Measurements from ENCODE around the gene ZNHIT2. TPM values are rescaled to one million over a fixed set of nuclear protein-coding genes. Genes with fewer than 3 reads are reported as not detected.

Gene ZNHIT2
- total and polyA plus RNA-seq, 2 donors, result 2.6 to 19.8 TPM

GRCh38 chr11:65110354-65110861, 7.1 kb downstream of the ZNHIT2 start:
- Histone ChIP-seq H3K27ac (ENCODE audit: low read depth) (no peak overlapping the region), H3K4me3 (ENCODE audit: low read depth, low read length) (no peak overlapping the region), H3K36me3 (ENCODE audit: insufficient read depth) (peaks cover 7% of the 10 kb centered on the region), H3K4me1 (ENCODE audit: insufficient read depth) (no peaks in the 10 kb centered on the region)
- WGBS, result 11% methylated on average over 18 of the region's 18 CpGs
- DNase-seq (ENCODE audit: extremely low spot score), result no peak

- Histone ChIP-seq H3K4me1 (ENCODE audit: insufficient read depth) (no peaks in the 10 kb centered on the region), H3K36me3 (ENCODE audit: insufficient read depth) (peaks cover 7% of the 10 kb centered on the region), H3K4me3 (ENCODE audit: low read depth, low read length) (no peak overlapping the region), H3K27ac (ENCODE audit: low read depth) (no peak overlapping the region)
- 90% methylated on average over 36 of the region's 36 CpGs for WGBS
- DNase-seq (ENCODE audit: extremely low spot score), result no peak
Observed at GRCh38 chr11:65109231-65110198, 8.0 kb downstream of the ZNHIT2 start.

GRCh38 chr11:65108469-65109123, 8.9 kb downstream of the ZNHIT2 start:
- 94% methylated on average over 38 of the region's 38 CpGs for WGBS
- no peak for DNase-seq (ENCODE audit: extremely low spot score)
- no peaks in the 10 kb centered on the region for H3K4me1 ChIP-seq (ENCODE audit: insufficient read depth)
- peaks cover 7% of the 10 kb centered on the region for H3K36me3 ChIP-seq (ENCODE audit: insufficient read depth)
- H3K4me3 ChIP-seq (ENCODE audit: low read depth, low read length), result no peak overlapping the region
- no peak overlapping the region for H3K27ac ChIP-seq (ENCODE audit: low read depth)

GRCh38 chr11:65107751-65108468, 9.6 kb downstream of the ZNHIT2 start:
- Histone ChIP-seq H3K36me3 (ENCODE audit: insufficient read depth) (peaks cover 7% of the 10 kb centered on the region), H3K4me3 (ENCODE audit: low read depth, low read length) (no peak overlapping the region), H3K27ac (ENCODE audit: low read depth) (no peak overlapping the region), H3K4me1 (ENCODE audit: insufficient read depth) (no peaks in the 10 kb centered on the region)
- 94% methylated on average over 52 of the region's 52 CpGs for WGBS
- DNase-seq (ENCODE audit: extremely low spot score), result no peak

- no peaks in the 10 kb centered on the region for H3K4me1 ChIP-seq (ENCODE audit: insufficient read depth)
- WGBS, result 93% methylated on average over 15 of the region's 15 CpGs
- peaks cover 7% of the 10 kb centered on the region for H3K36me3 ChIP-seq (ENCODE audit: insufficient read depth)
- DNase-seq (ENCODE audit: extremely low spot score), result no peak
- H3K4me3 ChIP-seq (ENCODE audit: low read depth, low read length), result no peak overlapping the region
- H3K27ac ChIP-seq (ENCODE audit: low read depth), result no peak overlapping the region
Observed at GRCh38 chr11:65107078-65107477, 10.4 kb downstream of the ZNHIT2 start.

GRCh38 chr11:65104628-65105027, 12.9 kb downstream of the ZNHIT2 start:
- DNase-seq (ENCODE audit: extremely low spot score), result no peak
- H3K4me1 ChIP-seq (ENCODE audit: insufficient read depth), result no peaks in the 10 kb centered on the region
- WGBS, result 67% methylated on average over 4 of the region's 4 CpGs
- H3K4me3 ChIP-seq (ENCODE audit: low read depth, low read length), result no peak overlapping the region
- peaks cover 7% of the 10 kb centered on the region for H3K36me3 ChIP-seq (ENCODE audit: insufficient read depth)
- H3K27ac ChIP-seq (ENCODE audit: low read depth), result no peak overlapping the region

- H3K4me1 ChIP-seq (ENCODE audit: insufficient read depth), result no peaks in the 10 kb centered on the region
- DNase-seq (ENCODE audit: extremely low spot score), result no peak
- peaks cover 6% of the 10 kb centered on the region for H3K36me3 ChIP-seq (ENCODE audit: insufficient read depth)
- no peak overlapping the region for H3K27ac ChIP-seq (ENCODE audit: low read depth)
- no peak overlapping the region for H3K4me3 ChIP-seq (ENCODE audit: low read depth, low read length)
Observed at GRCh38 chr11:65103476-65103875, 14.0 kb downstream of the ZNHIT2 start.

- Histone ChIP-seq H3K27ac (ENCODE audit: low read depth) (no peak overlapping the region), H3K4me3 (ENCODE audit: low read depth, low read length) (no peak overlapping the region), H3K36me3 (ENCODE audit: insufficient read depth) (peaks cover 3% of the 10 kb centered on the region), H3K4me1 (ENCODE audit: insufficient read depth) (no peaks in the 10 kb centered on the region)
- WGBS, result 81% methylated on average over 8 of the region's 8 CpGs
- DNase-seq (ENCODE audit: extremely low spot score), result no peak
Observed at GRCh38 chr11:65102142-65103095, 15.1 kb downstream of the ZNHIT2 start.

- no peaks in the 10 kb centered on the region for H3K4me1 ChIP-seq (ENCODE audit: insufficient read depth)
- H3K27ac ChIP-seq (ENCODE audit: low read depth), result no peak overlapping the region
- peaks cover 3% of the 10 kb centered on the region for H3K36me3 ChIP-seq (ENCODE audit: insufficient read depth)
- DNase-seq (ENCODE audit: extremely low spot score), result no peak
- H3K4me3 ChIP-seq (ENCODE audit: low read depth, low read length), result no peak overlapping the region
- WGBS, result 89% methylated on average over 6 of the region's 6 CpGs
Observed at GRCh38 chr11:65100674-65101350, 16.7 kb downstream of the ZNHIT2 start.

- Histone ChIP-seq H3K4me1 (ENCODE audit: insufficient read depth) (no peaks in the 10 kb centered on the region), H3K27ac (ENCODE audit: low read depth) (no peak overlapping the region), H3K4me3 (ENCODE audit: low read depth, low read length) (peak overlapping the region; percentile 75), H3K36me3 (ENCODE audit: insufficient read depth) (no peaks in the 10 kb centered on the region)
- 41% methylated on average over 8 of the region's 8 CpGs for WGBS
- no peak for DNase-seq (ENCODE audit: extremely low spot score)
Observed at GRCh38 chr11:65096926-65097325, 20.6 kb downstream of the ZNHIT2 start.

- peak; percentile 89 for DNase-seq (ENCODE audit: extremely low spot score)
- WGBS, result under 1% methylated on average over 52 of the region's 52 CpGs
- Histone ChIP-seq H3K4me1 (ENCODE audit: insufficient read depth) (no peaks in the 10 kb centered on the region), H3K4me3 (ENCODE audit: low read depth, low read length) (peak within 1 kb of the TSS; percentile 75), H3K36me3 (ENCODE audit: insufficient read depth) (no peaks in the 10 kb centered on the region), H3K27ac (ENCODE audit: low read depth) (peak within 1 kb of the TSS; percentile 90)
Observed at GRCh38 chr11:65095974-65096806, 21.3 kb downstream of the ZNHIT2 start, which contains the start of gene VPS51. VPS51 (plus strand) TSS chr11:65096214; CDS start chr11:65096251, 37 bp downstream.

Data from urinary bladder (tissue), 4 donors.